Uterus (tissue), 4 donors: ENCODE measurements around the gene SZT2. TPM values are rescaled to one million over a fixed set of nuclear protein-coding genes. Genes with fewer than 3 reads are reported as not detected.

Experiments
- DNase-seq, 2 donors: peaks; one replicate each; pipeline ENCODE4 v3.0.0-alpha.2; 2019 to 2020
- H3K27ac ChIP-seq, 2 donors: fragments of 200-600 bp; sonication (generic); 1 replicate in 1 of 2; 2 replicates in 1 of 2; pipeline ENCODE4 v1.5.1; 2016 to 2018
- H3K27me3 ChIP-seq, 2 donors: fragments of 200-600 bp; sonication (generic); one replicate each; pipeline ENCODE4 v1.5.1; 2018 to 2019; ENCODE audit warnings: control low read depth in 1 of 2
- H3K36me3 ChIP-seq, 2 donors: fragments of 200-600 bp; sonication (generic); one replicate each; pipeline ENCODE4 v1.5.1; 2019; ENCODE audit warnings: control low read depth in 1 of 2
- H3K4me1 ChIP-seq, 2 donors: fragments of 200-600 bp; sonication (generic); one replicate each; pipeline ENCODE4 v1.5.1; 2018 to 2019; ENCODE audit warnings: control low read depth in 1 of 2
- H3K4me3 ChIP-seq, 2 donors: fragments of 200-600 bp; sonication (generic); 1 replicate in 1 of 2; 2 replicates in 1 of 2; pipeline ENCODE4 v1.5.1; 2018 to 2019; ENCODE audit warnings: mild to moderate bottlenecking in 1 of 2
- H3K9me3 ChIP-seq, 2 donors: fragments of 200-600 bp; sonication (generic); one replicate each; pipeline ENCODE4 v1.5.1; 2019; ENCODE audit warnings: control low read depth in 1 of 2
- CTCF ChIP-seq, 4 experiments: fragments of 200-600 bp in 2 of 4; fragments of 450-650 bp in 2 of 4; sonication (generic) in 2 of 4; IDR thresholded peaks; one replicate each; pipeline ENCODE4 v1.5.1; 2016 to 2019; ENCODE audit warnings: antibody characterized with exemption in 4 of 4, mild to moderate bottlenecking in 2 of 4, moderate library complexity in 1 of 4
- POLR2A ChIP-seq, 2 donors: fragments of 450-650 bp; IDR thresholded peaks; one replicate each; pipeline ENCODE4 v1.6.1; 2016; ENCODE audit warnings: antibody characterized with exemption in 2 of 2, mild to moderate bottlenecking in 1 of 2, moderate library complexity in 1 of 2
- intact Hi-C: fragments of 100-400 bp; cut with DNase I; formaldehyde crosslinking; loops from one replicate; pipeline ENCODE4 v1.15.1; 2023; ENCODE audit warnings: low total_unique reads
- total RNA-seq, 4 donors: library from RNA; depleted of rRNA in 3 of 4; stranded (reverse); fragments of >200 nt in 3 of 4; gene quantifications; one replicate each; pipeline versions ENCODE4 v1.1.0 to v1.2.4, GENCODE V29; 2014 to 2023
- donor health status: DM: yes; HTN: yes; CAD: no.

The SZT2 gene
- total RNA-seq, 4 donors from 2014 or later: 15.6 to 128 (median 31.0) TPM

GRCh38 chr1:43481491-43481890 lies 91.8 kb downstream of the SZT2 start:
- no peak overlapping the region for H3K27ac ChIP-seq
- intact Hi-C loops: no loop called here
- H3K27me3 ChIP-seq: no peaks in the 10 kb centered on the region
- TF ChIP-seq POLR2A (IDR thresholded peaks at IDR 0.05): no peak
- TF ChIP-seq CTCF (IDR thresholded peaks at IDR 0.05): no peak
- H3K4me3 ChIP-seq: no peak overlapping the region
- no peaks in the 10 kb centered on the region for H3K4me1 ChIP-seq
- no peaks in the 10 kb centered on the region for H3K36me3 ChIP-seq
- no peak for DNase-seq
- no peaks in the 10 kb centered on the region for H3K9me3 ChIP-seq

- Histone ChIP-seq H3K4me1 (no peaks in the 10 kb centered on the region), H3K4me3 (no peak overlapping the region), H3K27ac (no peak overlapping the region), H3K36me3 (no peaks in the 10 kb centered on the region), H3K9me3 (no peaks in the 10 kb centered on the region), H3K27me3 (no peaks in the 10 kb centered on the region)
- intact Hi-C loops: no loop called here
- TF ChIP-seq CTCF (IDR thresholded peaks at IDR 0.05) (no peak), POLR2A (IDR thresholded peaks at IDR 0.05) (no peak)
- DNase-seq: no peak
Measured at GRCh38 chr1:43482215-43482614, 92.5 kb downstream of the SZT2 start.

GRCh38 chr1:43484367-43484766 lies 94.7 kb downstream of the SZT2 start:
- H3K4me1 ChIP-seq: no peaks in the 10 kb centered on the region
- H3K9me3 ChIP-seq: no peaks in the 10 kb centered on the region
- TF ChIP-seq POLR2A (IDR thresholded peaks at IDR 0.05) (no peak), CTCF (IDR thresholded peaks at IDR 0.05) (no peak)
- no peaks in the 10 kb centered on the region for H3K36me3 ChIP-seq
- no peak overlapping the region for H3K4me3 ChIP-seq
- no peaks in the 10 kb centered on the region for H3K27me3 ChIP-seq
- intact Hi-C loops: no loop called here
- H3K27ac ChIP-seq: no peak overlapping the region
- no peak for DNase-seq

- Histone ChIP-seq H3K4me1 (no peaks in the 10 kb centered on the region), H3K27me3 (no peaks in the 10 kb centered on the region), H3K4me3 (no peak overlapping the region), H3K27ac (no peak overlapping the region), H3K36me3 (no peaks in the 10 kb centered on the region), H3K9me3 (peaks cover 0 to 13% of the 10 kb centered on the region in 2 donors)
- intact Hi-C loops: no loop called here
- DNase-seq: no peak
- no peak for TF ChIP-seq CTCF (IDR thresholded peaks at IDR 0.05)
- no peak for TF ChIP-seq POLR2A (IDR thresholded peaks at IDR 0.05)
Measured at GRCh38 chr1:43488165-43488564, 98.5 kb downstream of the SZT2 start.

- H3K4me1 ChIP-seq: no peaks in the 10 kb centered on the region
- no peak overlapping the region for H3K27ac ChIP-seq
- no peak for DNase-seq
- TF ChIP-seq POLR2A (IDR thresholded peaks at IDR 0.05) (no peak), CTCF (IDR thresholded peaks at IDR 0.05) (no peak)
- peaks cover 0 to 13% of the 10 kb centered on the region in 2 donors for H3K9me3 ChIP-seq
- no peaks in the 10 kb centered on the region for H3K27me3 ChIP-seq
- H3K36me3 ChIP-seq: no peaks in the 10 kb centered on the region
- H3K4me3 ChIP-seq: no peak overlapping the region
- intact Hi-C loops: no loop called here
Measured at GRCh38 chr1:43491061-43491460, 101.4 kb downstream of the SZT2 start.
